Measurements from ENCODE around the gene MDN1.
"Not testable (repeated sequence)": the region's sequence is repeated elsewhere in the genome, so short reads cannot be mapped to it uniquely, and the experiment has no call there.

MDN1 gene

DNA sequence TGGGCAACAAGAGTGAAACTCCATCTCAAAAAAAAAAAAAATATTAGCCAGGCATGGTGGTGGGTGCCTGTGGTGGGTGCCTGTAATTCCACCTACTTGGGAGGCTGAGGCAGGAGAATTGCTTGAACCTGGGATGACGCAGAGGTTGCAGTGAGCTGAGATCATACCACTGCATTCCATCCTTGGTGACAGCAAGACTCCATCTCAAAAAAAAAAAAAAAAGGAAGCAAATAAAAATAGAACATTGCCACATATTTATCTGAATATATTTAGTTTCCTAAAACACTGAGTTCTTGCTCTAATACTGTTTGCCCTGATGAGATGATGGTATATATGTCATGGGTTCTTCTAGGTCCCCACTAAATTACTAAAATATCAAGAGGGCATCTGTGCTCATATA, 38.4 kb upstream of the MDN1 start:
- no peak for DNase-seq
- Histone ChIP-seq H3K9ac (ENCODE audit: low read length) (no peak overlapping the region), H3K4me3 (ENCODE audit: low read length) (no peak overlapping the region), H3F3A (ENCODE audit: insufficient read depth, low read length) (no peaks in the 10 kb centered on the region), H3K27me3 (replicated peaks; ENCODE audit: insufficient read depth, low read length) (no peaks in the 10 kb centered on the region), H3K4me1 (ENCODE audit: low read length) (0 out of 2 replicates have a peak, but pooled peaks cover 3% of the 10 kb centered on the region), H3K79me2 (ENCODE audit: low read length) (no peaks in the 10 kb centered on the region), H3K27ac (ENCODE audit: low read length) (no peak overlapping the region), H4K20me1 (ENCODE audit: insufficient read depth, low read length) (no peaks in the 10 kb centered on the region), H3K36me3 (replicated peaks; ENCODE audit: insufficient read depth, low read length) (peaks cover 12% of the 10 kb centered on the region), H2AFZ (ENCODE audit: low read length) (no peak overlapping the region), H3K4me2 (ENCODE audit: low read depth, low read length) (no peak overlapping the region), H3K9me2 (replicated peaks; ENCODE audit: insufficient read depth, low read length) (no peaks in the 10 kb centered on the region), H3K9me3 (replicated peaks; ENCODE audit: insufficient read depth, low read length) (no peaks in the 10 kb centered on the region)
- TF ChIP-seq EZH2phosphoT487 (IDR thresholded peaks at IDR 0.05; ENCODE audit: low read length) (no peak), CTCF (IDR thresholded peaks at IDR 0.05; ENCODE audit: low read length) (no peak), EZH2 (optimal IDR thresholded peaks at IDR 0.05; ENCODE audit: low read depth, low read length) (no peak)

GRCh38 chr6:89853068-89853467, 33.5 kb upstream of the MDN1 start:
- Histone ChIP-seq H3K79me2 (ENCODE audit: low read length) (peaks cover 15% of the 10 kb centered on the region; the same call in 1 of the 2 replicates), H3F3A (ENCODE audit: insufficient read depth, low read length) (no peaks in the 10 kb centered on the region), H3K4me3 (ENCODE audit: low read length) (no peak overlapping the region), H3K9me2 (replicated peaks; ENCODE audit: insufficient read depth, low read length) (no peaks in the 10 kb centered on the region), H2AFZ (ENCODE audit: low read length) (no peak overlapping the region), H3K27ac (ENCODE audit: low read length) (no peak overlapping the region), H3K9ac (ENCODE audit: low read length) (no peak overlapping the region), H4K20me1 (ENCODE audit: insufficient read depth, low read length) (no peaks in the 10 kb centered on the region), H3K9me3 (replicated peaks; ENCODE audit: insufficient read depth, low read length) (no peaks in the 10 kb centered on the region), H3K36me3 (replicated peaks; ENCODE audit: insufficient read depth, low read length) (no peaks in the 10 kb centered on the region; the same call in 1 of the 2 replicates), H3K4me2 (ENCODE audit: low read depth, low read length) (no peak overlapping the region), H3K4me1 (ENCODE audit: low read length) (no peaks in the 10 kb centered on the region), H3K27me3 (replicated peaks; ENCODE audit: insufficient read depth, low read length) (no peaks in the 10 kb centered on the region)
- no peak for TF ChIP-seq CTCF (IDR thresholded peaks at IDR 0.05; ENCODE audit: low read length)
- TF ChIP-seq EZH2phosphoT487 (IDR thresholded peaks at IDR 0.05; ENCODE audit: low read length) = no peak
- no peak for TF ChIP-seq EZH2 (optimal IDR thresholded peaks at IDR 0.05; ENCODE audit: low read depth, low read length)
- DNase-seq = no peak

GRCh38 chr6:89847513-89847912, 27.9 kb upstream of the MDN1 start:
- H3K9ac ChIP-seq (ENCODE audit: low read length); H3K9me2 ChIP-seq (replicated peaks; ENCODE audit: insufficient read depth, low read length); H3K4me1 ChIP-seq (ENCODE audit: low read length); H3K4me3 ChIP-seq (ENCODE audit: low read length); H3K36me3 ChIP-seq (replicated peaks; ENCODE audit: insufficient read depth, low read length); H3K4me2 ChIP-seq (ENCODE audit: low read depth, low read length); H3K9me3 ChIP-seq (replicated peaks; ENCODE audit: insufficient read depth, low read length); H3K27me3 ChIP-seq (replicated peaks; ENCODE audit: insufficient read depth, low read length); H3K27ac ChIP-seq (ENCODE audit: low read length); H3F3A ChIP-seq (ENCODE audit: insufficient read depth, low read length); H4K20me1 ChIP-seq (ENCODE audit: insufficient read depth, low read length); H2AFZ ChIP-seq (ENCODE audit: low read length); DNase-seq: not testable (repeated sequence)
- H3K79me2 ChIP-seq (ENCODE audit: low read length) = peaks cover 51% of the 10 kb centered on the region

DNA sequence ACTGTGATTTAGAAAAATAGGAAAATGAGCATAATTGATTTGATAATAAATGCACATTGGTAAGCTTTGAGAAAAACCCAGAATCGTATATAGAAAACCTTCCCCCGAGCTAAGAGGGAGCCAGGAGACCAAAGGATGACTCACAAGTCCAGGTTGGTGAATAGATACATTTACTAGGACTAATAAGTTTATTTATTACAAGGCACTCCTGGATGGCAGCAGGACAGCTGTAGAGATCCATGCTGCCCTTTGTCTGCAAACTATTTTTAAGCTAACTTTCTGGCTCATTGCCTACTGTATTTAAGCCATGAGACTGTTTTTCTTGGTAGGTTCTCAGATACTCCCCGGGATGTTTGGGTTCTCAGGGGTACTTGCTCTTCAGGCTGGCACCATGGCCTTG, 23.5 kb upstream of the MDN1 start:
- no peak overlapping the region for H3K4me2 ChIP-seq (ENCODE audit: low read depth, low read length)
- H3K36me3 ChIP-seq (replicated peaks; ENCODE audit: insufficient read depth, low read length) = no peaks in the 10 kb centered on the region; the same call in 1 of the 2 replicates
- H3K79me2 ChIP-seq (ENCODE audit: low read length) = peaks cover 72% of the 10 kb centered on the region

More for the DNA sequence above, 23.5 kb upstream of the MDN1 start:
- TF ChIP-seq CTCF (IDR thresholded peaks at IDR 0.05; ENCODE audit: low read length) = no peak
- Histone ChIP-seq H3K9me2 (replicated peaks; ENCODE audit: insufficient read depth, low read length) (no peaks in the 10 kb centered on the region), H4K20me1 (ENCODE audit: insufficient read depth, low read length) (0 out of 2 replicates have a peak, but pooled peaks cover 3% of the 10 kb centered on the region), H3K27me3 (replicated peaks; ENCODE audit: insufficient read depth, low read length) (no peaks in the 10 kb centered on the region), H3K9me3 (replicated peaks; ENCODE audit: insufficient read depth, low read length) (no peaks in the 10 kb centered on the region), H3K4me1 (ENCODE audit: low read length) (no peaks in the 10 kb centered on the region), H2AFZ (ENCODE audit: low read length) (no peak overlapping the region), H3F3A (ENCODE audit: insufficient read depth, low read length) (no peaks in the 10 kb centered on the region), H3K9ac (ENCODE audit: low read length) (no peak overlapping the region), H3K4me3 (ENCODE audit: low read length) (no peak overlapping the region), H3K27ac (ENCODE audit: low read length) (no peak overlapping the region)
- DNase-seq = no peak
